ENCODE results near the gene PLXNB1. TPM values are rescaled to one million over a fixed set of nuclear protein-coding genes. Genes with fewer than 3 reads are reported as not detected.

The PLXNB1 gene
- total and polyA plus RNA-seq, 12 donors, result 27.7 to 135 (median 32.4) TPM

DNA sequence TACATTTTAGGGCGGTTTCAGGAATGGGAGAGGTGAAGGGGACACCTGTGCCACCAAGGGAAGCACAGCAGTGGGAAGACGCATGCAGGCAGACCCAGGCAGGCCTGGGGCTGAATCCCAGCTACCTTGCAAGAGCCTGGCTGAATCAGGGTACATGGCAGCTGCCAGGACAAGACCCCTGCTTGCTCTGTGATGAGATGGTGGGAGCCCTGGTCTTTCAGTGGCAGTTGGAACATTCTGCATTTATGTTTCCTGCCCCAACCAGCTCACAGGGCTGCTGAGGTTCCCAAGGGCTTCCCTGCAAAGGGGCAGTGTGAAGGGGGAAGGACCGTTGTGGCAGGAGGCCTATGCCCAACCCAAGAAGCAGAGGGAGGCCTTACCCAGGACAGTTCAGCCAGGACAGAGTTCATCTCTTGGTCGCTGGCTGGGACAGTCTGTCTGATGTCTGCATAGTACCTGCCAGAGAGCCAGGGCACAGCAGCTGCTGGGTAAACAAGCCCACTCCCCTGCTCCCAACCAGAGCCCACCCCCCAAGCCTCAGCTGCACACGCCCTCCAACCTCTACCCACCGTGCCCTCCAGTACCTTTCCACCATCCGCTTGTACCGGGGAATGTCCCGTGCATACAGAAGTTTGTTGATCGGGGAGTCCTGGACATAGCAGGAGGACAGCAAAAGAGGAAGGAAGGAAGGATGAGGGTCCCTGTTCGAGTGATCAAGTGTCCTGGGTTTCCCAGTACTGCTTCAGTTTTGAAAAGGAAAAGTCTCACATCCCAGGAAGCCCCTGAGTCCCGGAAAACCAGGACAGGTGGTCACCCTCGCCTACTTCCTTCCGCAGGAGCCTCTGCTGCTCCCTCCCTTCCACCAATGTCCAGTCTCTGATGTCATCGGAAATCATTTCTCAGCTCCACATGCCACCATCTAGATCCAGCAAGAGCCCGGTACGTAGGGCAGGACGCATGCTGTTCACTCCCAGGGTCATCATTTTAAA, 23.1 kb downstream of the PLXNB1 start:
- H3K4me1 ChIP-seq, result peaks cover 0 to 9% (median 0%) of the 10 kb centered on the region in 9 donors
- no peak overlapping the region for H3K4me3 ChIP-seq
- no peak for ATAC-seq
- WGBS, 2 donors, result 86 to 87% methylated on average over 18 of the region's 18 CpGs
- no peak overlapping the region for H3K27ac ChIP-seq
- H3K9me3 ChIP-seq, result no peaks in the 10 kb centered on the region
- TF ChIP-seq, protein P1, sequence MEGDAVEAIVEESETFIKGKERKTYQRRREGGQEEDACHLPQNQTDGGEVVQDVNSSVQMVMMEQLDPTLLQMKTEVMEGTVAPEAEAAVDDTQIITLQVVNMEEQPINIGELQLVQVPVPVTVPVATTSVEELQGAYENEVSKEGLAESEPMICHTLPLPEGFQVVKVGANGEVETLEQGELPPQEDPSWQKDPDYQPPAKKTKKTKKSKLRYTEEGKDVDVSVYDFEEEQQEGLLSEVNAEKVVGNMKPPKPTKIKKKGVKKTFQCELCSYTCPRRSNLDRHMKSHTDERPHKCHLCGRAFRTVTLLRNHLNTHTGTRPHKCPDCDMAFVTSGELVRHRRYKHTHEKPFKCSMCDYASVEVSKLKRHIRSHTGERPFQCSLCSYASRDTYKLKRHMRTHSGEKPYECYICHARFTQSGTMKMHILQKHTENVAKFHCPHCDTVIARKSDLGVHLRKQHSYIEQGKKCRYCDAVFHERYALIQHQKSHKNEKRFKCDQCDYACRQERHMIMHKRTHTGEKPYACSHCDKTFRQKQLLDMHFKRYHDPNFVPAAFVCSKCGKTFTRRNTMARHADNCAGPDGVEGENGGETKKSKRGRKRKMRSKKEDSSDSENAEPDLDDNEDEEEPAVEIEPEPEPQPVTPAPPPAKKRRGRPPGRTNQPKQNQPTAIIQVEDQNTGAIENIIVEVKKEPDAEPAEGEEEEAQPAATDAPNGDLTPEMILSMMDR (IDR thresholded peaks at IDR 0.05), result no peak
- intact Hi-C loops (cut with DNase I), result loop anchor here in 2 of 10 donors (10.0 kb wide), 1 partner anchor 132 kb away; no protein-coding TSS in a partner anchor
- H3K36me3 ChIP-seq, result peaks cover 0 to 86% (median 19%) of the 10 kb centered on the region in 9 donors
- H3K27me3 ChIP-seq, result no peaks in the 10 kb centered on the region
- DNase-seq, result peak in 1 of 2 donors; percentile 2

DNA sequence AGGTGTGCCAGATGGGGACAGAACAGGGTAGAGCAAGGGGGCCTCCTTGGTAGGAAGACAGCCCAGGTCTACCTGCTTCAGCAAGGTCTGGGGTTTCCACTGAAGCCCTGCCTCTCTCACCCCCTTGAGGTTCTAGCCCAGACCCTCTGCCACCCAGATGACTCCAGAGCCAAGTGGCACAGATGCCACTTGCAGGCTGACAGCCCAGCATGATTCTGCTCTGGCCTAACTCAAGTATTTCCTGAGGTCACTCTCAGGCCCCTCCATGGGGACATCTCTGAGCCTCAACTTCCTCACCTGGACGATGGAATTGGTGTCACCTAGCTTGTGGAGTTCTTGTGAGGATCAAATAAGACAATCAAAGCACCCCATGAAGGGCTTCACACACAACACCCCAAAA, 23.9 kb downstream of the PLXNB1 start:
- no peaks in the 10 kb centered on the region for H3K27me3 ChIP-seq
- peaks cover 0 to 11% (median 0%) of the 10 kb centered on the region in 9 donors for H3K4me1 ChIP-seq
- intact Hi-C loops (cut with DNase I), result loop anchor here in 2 of 10 donors (10.0 kb wide), 1 partner anchor 131 kb away; no protein-coding TSS in a partner anchor
- no peak overlapping the region for H3K27ac ChIP-seq
- H3K9me3 ChIP-seq, result no peaks in the 10 kb centered on the region
- DNase-seq (no peak), ATAC-seq (no peak)
- TF ChIP-seq, protein P1 (IDR thresholded peaks at IDR 0.05), result no peak
- 76 to 78% methylated on average over 1 of the region's 1 CpG for WGBS, 2 donors
- no peak overlapping the region for H3K4me3 ChIP-seq
- peaks cover 0 to 78% (median 11%) of the 10 kb centered on the region in 9 donors for H3K36me3 ChIP-seq

DNA sequence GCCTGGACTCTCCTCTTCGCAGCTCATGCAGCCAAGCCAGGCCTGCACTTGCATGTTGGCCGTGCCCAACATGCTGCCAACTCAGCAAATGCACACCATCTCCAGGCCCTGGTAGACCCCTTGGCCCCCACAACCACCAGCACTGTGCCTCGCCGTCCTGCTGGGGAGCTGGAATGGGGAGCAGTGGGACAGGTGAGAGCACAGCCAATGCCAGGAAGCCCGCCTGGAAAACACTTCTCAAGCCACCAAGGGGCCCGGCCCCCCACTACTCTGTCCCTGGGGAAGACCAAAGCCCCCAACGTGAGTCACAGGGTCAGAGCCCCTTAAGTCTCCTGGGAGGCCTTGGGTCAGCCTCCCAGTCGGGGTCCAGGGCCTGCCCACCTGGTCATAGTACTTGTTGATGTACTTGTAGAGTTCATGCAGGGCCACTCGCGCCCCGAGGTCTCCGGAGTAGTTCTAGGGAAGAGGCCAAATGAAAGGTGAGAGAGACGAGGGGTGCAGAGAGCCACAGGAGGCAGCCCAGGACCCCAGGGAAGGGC, 24.5 kb downstream of the PLXNB1 start:
- no peak for DNase-seq
- Histone ChIP-seq H3K9me3 (no peaks in the 10 kb centered on the region), H3K4me3 (no peak overlapping the region), H3K27ac (no peak overlapping the region), H3K4me1 (peaks cover 0 to 11% (median 0%) of the 10 kb centered on the region in 9 donors), H3K27me3 (no peaks in the 10 kb centered on the region), H3K36me3 (peaks cover 0 to 73% (median 8%) of the 10 kb centered on the region in 9 donors)
- intact Hi-C loops (cut with DNase I), result loop anchor here in 2 of 10 donors (10.0 kb wide), 1 partner anchor 131 kb away; no protein-coding TSS in a partner anchor
- TF ChIP-seq, protein P1 (IDR thresholded peaks at IDR 0.05), result no peak
- 83 to 84% methylated on average over 13 of the region's 13 CpGs for WGBS, 2 donors
- ATAC-seq, result no peak

Data from heart right ventricle (tissue), 16 donors.